GM19438 (cell line): Measurements from ENCODE around the gene CBR1.
A peak's percentile ranks its signal among the peaks of the same experiment; 100 is the strongest.

ENCODE experiments used
- ATAC-seq: cut with Tn5 transposase; IDR thresholded peaks from one replicate; pipeline ENCODE4 v1.9.1; 2021; ENCODE audit warnings: low read depth; ENCODE audit not compliant: unreplicated experiment

CBR1 gene

GRCh38 chr21:36069713-36070583 lies at the start of gene CBR1:
TSS of gene CBR1 (plus strand) at chr21:36070024. CDS start at chr21:36070116, 92 bp downstream.
- peak; percentile 96 for ATAC-seq

- ATAC-seq: peak; percentile 86
Measured at GRCh38 chr21:36021251-36021837, 48.5 kb upstream of the CBR1 start.

- no peak for ATAC-seq
Measured at GRCh38 chr21:36022427-36023091, 47.3 kb upstream of the CBR1 start.

GRCh38 chr21:36023092-36023480 lies 46.7 kb upstream of the CBR1 start:
- ATAC-seq: no peak

GRCh38 chr21:36024782-36025181 lies 45.0 kb upstream of the CBR1 start:
- no peak for ATAC-seq

GRCh38 chr21:36027347-36027746 lies 42.5 kb upstream of the CBR1 start:
- no peak for ATAC-seq

- peak; percentile 64 for ATAC-seq
Measured at GRCh38 chr21:36028127-36029069, 41.4 kb upstream of the CBR1 start.

- ATAC-seq: no peak
Measured at GRCh38 chr21:36029309-36029708, 40.5 kb upstream of the CBR1 start.

GRCh38 chr21:36030581-36031189 lies 39.1 kb upstream of the CBR1 start:
- no peak for ATAC-seq

GRCh38 chr21:36032647-36033406 lies 37.0 kb upstream of the CBR1 start:
- ATAC-seq: no peak

GRCh38 chr21:36034211-36034913 lies 35.5 kb upstream of the CBR1 start:
- ATAC-seq: no peak

GRCh38 chr21:36035381-36035791 lies 34.4 kb upstream of the CBR1 start:
- no peak for ATAC-seq

- ATAC-seq: no peak
Measured at GRCh38 chr21:36038701-36039497, 30.9 kb upstream of the CBR1 start.

GRCh38 chr21:36039861-36040260 lies 30.0 kb upstream of the CBR1 start:
- ATAC-seq: no peak

- no peak for ATAC-seq
Measured at GRCh38 chr21:36040389-36040788, 29.4 kb upstream of the CBR1 start.

- ATAC-seq: no peak
Measured at GRCh38 chr21:36041910-36042309, 27.9 kb upstream of the CBR1 start.

- ATAC-seq: no peak
Measured at GRCh38 chr21:36044056-36044455, 25.8 kb upstream of the CBR1 start.

GRCh38 chr21:36045993-36046392 lies 23.8 kb upstream of the CBR1 start:
- ATAC-seq: no peak
